GM19463 (cell line): Measurements from ENCODE around the gene RAG1.

ENCODE experiments used
- ATAC-seq: cut with Tn5 transposase; IDR thresholded peaks from one replicate; pipeline ENCODE4 v1.9.1; 2021; ENCODE audit warnings: mild to moderate bottlenecking, moderate library complexity; ENCODE audit not compliant: unreplicated experiment

RAG1 gene

GRCh38 chr11:36627006-36627405 is 59.2 kb downstream of the RAG1 start:
- no peak for ATAC-seq

- no peak for ATAC-seq
Observed at GRCh38 chr11:36627471-36627870, 59.7 kb downstream of the RAG1 start.

- ATAC-seq: no peak
Observed at GRCh38 chr11:36628141-36628540, 60.3 kb downstream of the RAG1 start.

GRCh38 chr11:36628765-36629244 is 61.0 kb downstream of the RAG1 start:
- no peak for ATAC-seq
